ENCODE data around the gene C11orf86.

DNA sequence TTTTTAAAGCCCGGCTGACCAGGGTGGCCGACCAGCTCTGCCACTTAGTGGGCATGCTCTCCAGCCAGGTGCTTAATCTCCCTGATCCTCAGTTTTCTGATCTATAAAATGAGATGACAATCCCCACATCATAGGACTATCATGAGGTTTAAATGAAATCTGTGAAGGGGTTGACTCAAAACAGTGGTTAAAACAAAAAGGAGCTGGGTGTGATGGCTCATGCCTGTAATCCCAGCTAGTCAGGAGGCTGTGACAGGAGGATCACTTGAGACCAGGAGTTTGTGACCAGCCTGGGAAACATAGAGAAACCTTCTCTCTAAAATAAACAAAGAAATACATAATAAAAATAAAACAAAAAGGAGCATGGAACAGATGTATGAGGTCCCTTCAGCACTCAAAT lies 3.6 kb upstream of the C11orf86 start:
- TF ChIP-seq FOS (IDR thresholded peaks at IDR 0.05; ENCODE audit: borderline replicate concordance, insufficient read depth, low read length) (no peak), CTCF (IDR thresholded peaks at IDR 0.05; ENCODE audit: extremely low read depth in 1 of 2, insufficient read depth in 1 of 2, low read depth in 1 of 2, low read length in 2 of 2) (no peak), POLR2AphosphoS5 (IDR thresholded peaks at IDR 0.05; ENCODE audit: insufficient read depth, low read depth, low read length) (no peak), POLR2A (IDR thresholded peaks at IDR 0.05; ENCODE audit: low read depth, low read length) (no peak)
- TF ChIP-seq, protein P1, sequence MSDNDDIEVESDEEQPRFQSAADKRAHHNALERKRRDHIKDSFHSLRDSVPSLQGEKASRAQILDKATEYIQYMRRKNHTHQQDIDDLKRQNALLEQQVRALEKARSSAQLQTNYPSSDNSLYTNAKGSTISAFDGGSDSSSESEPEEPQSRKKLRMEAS (IDR thresholded peaks at IDR 0.05; ENCODE audit: insufficient read depth, insufficient read length), result no peak
